Endothelial cell of umbilical vein (primary cell): Measurements from ENCODE around the gene MTX1. TPM values are rescaled to one million over a fixed set of nuclear protein-coding genes. Genes with fewer than 3 reads are reported as not detected.

Experiments used
- BruUV-seq: library from RNA; stranded (reverse); fragments of 400-500 nt; replicated peaks from 2 replicates; lab custom pipeline; 2021; lab: Mats Ljungman, UMichigan
- CTCF ChIA-PET: fragments of 300-600, 350-600 bp; sonication (Branson Sonifier 250); formaldehyde crosslinking; loops from one replicate; lab custom pipeline; 2021; ENCODE audit warnings: antibody characterized with exemption, inconsistent platforms; lab: Charles Lee
- POLR2A ChIA-PET: fragments of 300-600, 350-600 bp; sonication (Branson Sonifier 250); formaldehyde crosslinking; loops from one replicate; lab custom pipeline; 2021; ENCODE audit warnings: antibody characterized with exemption, inconsistent platforms; lab: Charles Lee
- DNase-seq: peaks from one replicate; pipeline ENCODE4 v3.0.0-alpha.2; 2011; ENCODE audit warnings: low read depth, low spot score
- FAIRE-seq: peaks from 2 replicates; lab custom pipeline; 2011; peaks lifted over from hg19 to GRCh38; lab: Jason Lieb, UNC
- H2AFZ ChIP-seq: 2 replicates; pipeline ENCODE4 v1.6.0; 2012; ENCODE audit warnings: low read depth, low read length, control low read depth, inconsistent platforms
- H3K27ac ChIP-seq: 2 replicates; pipeline ENCODE4 v1.5.1; 2011; ENCODE audit warnings: low read depth, mild to moderate bottlenecking, control low read depth, low read length, moderate library complexity; ENCODE audit not compliant: insufficient read depth
- H3K27me3 ChIP-seq, 2 experiments: 2 replicates each; pipeline versions ENCODE4 v1.6.0 to v1.6.1; 2011; ENCODE audit warnings: low read length in 2 of 2, mixed read lengths in 1 of 2; ENCODE audit not compliant: control insufficient read depth in 2 of 2, insufficient read depth in 2 of 2
- H3K36me3 ChIP-seq, 2 experiments: 2 replicates in 1 of 2; 3 replicates in 1 of 2; pipeline ENCODE4 v1.5.1; 2011; ENCODE audit warnings: low read length in 2 of 2, mild to moderate bottlenecking in 1 of 2, moderate library complexity in 1 of 2; ENCODE audit not compliant: control insufficient read depth in 2 of 2, insufficient read depth in 2 of 2; ENCODE audit errors: extremely low read depth in 1 of 2
- H3K4me1 ChIP-seq: 3 replicates; pipeline ENCODE4 v1.5.1; 2011; ENCODE audit warnings: mild to moderate bottlenecking, low read length; ENCODE audit not compliant: control insufficient read depth, insufficient read depth; ENCODE audit errors: extremely low read depth
- H3K4me2 ChIP-seq: 2 replicates; pipeline ENCODE4 v1.6.1; 2011; ENCODE audit warnings: low read length, control low read depth, mixed read lengths; ENCODE audit not compliant: insufficient read depth
- H3K4me3 ChIP-seq, 3 experiments: fragments of 200-600 bp in 1 of 3; sonication (generic), shearing (Covaris generic) in 1 of 3; replicated peaks in 1 of 3; 2 replicates each; pipeline ENCODE4 v1.5.1; 2011 to 2016; ENCODE audit warnings: control low read depth in 3 of 3, low read length in 3 of 3, mild to moderate bottlenecking in 2 of 3, inconsistent platforms in 1 of 3, low read depth in 1 of 3, moderate library complexity in 1 of 3; ENCODE audit not compliant: insufficient read depth in 1 of 3
- H3K79me2 ChIP-seq: 2 replicates; pipeline ENCODE4 v1.6.0; 2012; ENCODE audit warnings: low read length, inconsistent platforms; ENCODE audit not compliant: control insufficient read depth, insufficient read depth
- H3K9ac ChIP-seq: replicated peaks from 2 replicates; pipeline ENCODE3; 2011; ENCODE audit warnings: low read length, control low read depth; ENCODE audit not compliant: insufficient read depth; ENCODE audit errors: extremely low read depth
- H3K9me1 ChIP-seq: replicated peaks from 3 replicates; pipeline ENCODE4 v1.6.0; 2011; ENCODE audit warnings: mild to moderate bottlenecking, low read length; ENCODE audit not compliant: control insufficient read depth, insufficient read depth; ENCODE audit errors: extremely low read depth
- H3K9me3 ChIP-seq: replicated peaks from 2 replicates; pipeline ENCODE4 v1.5.1; 2012; ENCODE audit warnings: low read length, inconsistent platforms; ENCODE audit not compliant: control insufficient read depth, insufficient read depth
- H4K20me1 ChIP-seq: replicated peaks from 2 replicates; pipeline ENCODE3; 2011; ENCODE audit warnings: mild to moderate bottlenecking, low read length; ENCODE audit not compliant: control insufficient read depth, insufficient read depth; ENCODE audit errors: extremely low read depth
- CTCF ChIP-seq, 2 donors: IDR thresholded peaks; 1 replicate in 1 of 2; 2 replicates in 1 of 2; pipeline ENCODE4 v1.5.1; 2011; ENCODE audit warnings: low read length in 2 of 2, mild to moderate bottlenecking in 2 of 2, moderate library complexity in 2 of 2, control low read depth in 1 of 2, inconsistent platforms in 1 of 2, low read depth in 1 of 2; ENCODE audit not compliant: insufficient read depth in 1 of 2; ENCODE audit errors: extremely low read depth in 1 of 2
- EZH2 ChIP-seq: IDR thresholded peaks from 2 replicates; pipeline ENCODE4 v1.6.1; 2012; ENCODE audit warnings: borderline replicate concordance, low read depth, mild to moderate bottlenecking, moderate library complexity, low read length, inconsistent platforms; ENCODE audit not compliant: severe bottlenecking
- FOS ChIP-seq: IDR thresholded peaks from 2 replicates; pipeline ENCODE4 v1.6.1; 2011; ENCODE audit warnings: mild to moderate bottlenecking, low read length, moderate library complexity, borderline replicate concordance; ENCODE audit not compliant: insufficient read depth
- GATA2 ChIP-seq: IDR thresholded peaks from 2 replicates; pipeline ENCODE4 v1.7.0; 2011; ENCODE audit warnings: low read depth, mild to moderate bottlenecking, moderate library complexity, mixed read lengths, low read length; ENCODE audit not compliant: insufficient read length, insufficient read depth
- JUN ChIP-seq: IDR thresholded peaks from 2 replicates; pipeline ENCODE4 v1.6.1; 2011; ENCODE audit warnings: borderline replicate concordance, low read depth; ENCODE audit not compliant: insufficient read length, insufficient read depth
- MAX ChIP-seq: IDR thresholded peaks from 2 replicates; pipeline ENCODE4 v1.6.1; 2011; ENCODE audit not compliant: insufficient read depth, insufficient read length
- MYC ChIP-seq: IDR thresholded peaks from one replicate; pipeline ENCODE4 v1.6.1; 2011; ENCODE audit warnings: mild to moderate bottlenecking, low read depth, low read length
- POLR2A ChIP-seq: IDR thresholded peaks from 2 replicates; pipeline ENCODE4 v1.6.1; 2012; ENCODE audit warnings: low read depth, mild to moderate bottlenecking, control low read depth, low read length
- POLR2AphosphoS5 ChIP-seq: IDR thresholded peaks from 2 replicates; pipeline ENCODE4 v1.6.1; 2012; ENCODE audit warnings: low read depth, mild to moderate bottlenecking, control low read depth, low read length, moderate library complexity; ENCODE audit not compliant: insufficient read depth
- dilution Hi-C: fragments of 300-500 bp; cut with MboI; formaldehyde crosslinking; loops from one replicate; pipeline ENCODE4 v1.15.0; 2019; ENCODE audit warnings: low sequenced_read_pairs; ENCODE audit not compliant: extremely low pct_ligation_motif_present
- intact Hi-C: fragments of 100-400 bp; cut with micrococcal nuclease; formaldehyde crosslinking; loops from one replicate; pipeline ENCODE4 v1.10.0; 2022
- polyA plus RNA-seq, 4 experiments: library from polyadenylated mRNA; depleted of rRNA in 3 of 4; stranded (reverse) in 3 of 4; unstranded in 1 of 4; fragments of >200 nt; gene quantifications; 2 replicates each; pipeline versions ENCODE4 v1.2.1 to v1.2.3, GENCODE V29; 2011 to 2012; ENCODE audit warnings: missing spikeins in 1 of 4
- total RNA-seq: library from RNA; stranded (reverse); gene quantifications from 2 replicates; pipeline ENCODE4 v1.2.3, GENCODE V29; 2021

MTX1 gene
- total and polyA plus RNA-seq, 2 donors (not counting 3 experiments of a cell fraction or from before 2014, with no cell fraction given), result 53.0 to 109 TPM

GRCh38 chr1:155185783-155186066 lies 22.8 kb upstream of the MTX1 start:
- BruUV-seq, result no TSS peak
- ChIA-PET POLR2A (no interaction called here), CTCF (interaction anchor here (1.7 to 3.3 kb wide), 2 partner anchors 8 to 13 kb away, joined by 7 to 35 read pairs; partner anchors contain the start of gene KRTCAP2)
- H3K27me3 ChIP-seq, result no peaks in the 10 kb centered on the region
- FAIRE-seq (no peak), DNase-seq (no peak)
- dilution Hi-C loops (no loop called here), intact Hi-C loops (no loop called here)
- no peaks in the 10 kb centered on the region for H3K9me1 ChIP-seq
- no peak overlapping the region for H3K4me2 ChIP-seq
- no peak for TF ChIP-seq POLR2A
- no peak for TF ChIP-seq CTCF (IDR thresholded peaks at IDR 0.05; ENCODE audit: extremely low read depth in 1 of 2, insufficient read depth in 1 of 2, low read depth in 1 of 2, low read length in 2 of 2)
- TF ChIP-seq POLR2AphosphoS5, result no peak
- TF ChIP-seq MAX, result no peak
- TF ChIP-seq EZH2, result no peak
- TF ChIP-seq FOS, result no peak
- TF ChIP-seq MYC, result no peak
- no peak for TF ChIP-seq GATA2
- TF ChIP-seq JUN, result no peak
- H3K36me3 ChIP-seq, result peaks cover 0 to 3% of the 10 kb centered on the region in 2 experiments
- H3K4me3 ChIP-seq, result no peak overlapping the region
- no peak overlapping the region for H3K27ac ChIP-seq
- no peaks in the 10 kb centered on the region for H4K20me1 ChIP-seq
- H3K79me2 ChIP-seq, result no peaks in the 10 kb centered on the region
- H3K9me3 ChIP-seq, result no peaks in the 10 kb centered on the region
- no peak overlapping the region for H3K9ac ChIP-seq
- no peaks in the 10 kb centered on the region for H3K4me1 ChIP-seq
- no peak overlapping the region for H2AFZ ChIP-seq
